GM21390 (cell line): ENCODE measurements around the gene KRT73.

Source experiments
- ATAC-seq: cut with Tn5 transposase; IDR thresholded peaks from one replicate; pipeline ENCODE4 v1.9.1; 2021; ENCODE audit not compliant: unreplicated experiment

The KRT73 gene

DNA sequence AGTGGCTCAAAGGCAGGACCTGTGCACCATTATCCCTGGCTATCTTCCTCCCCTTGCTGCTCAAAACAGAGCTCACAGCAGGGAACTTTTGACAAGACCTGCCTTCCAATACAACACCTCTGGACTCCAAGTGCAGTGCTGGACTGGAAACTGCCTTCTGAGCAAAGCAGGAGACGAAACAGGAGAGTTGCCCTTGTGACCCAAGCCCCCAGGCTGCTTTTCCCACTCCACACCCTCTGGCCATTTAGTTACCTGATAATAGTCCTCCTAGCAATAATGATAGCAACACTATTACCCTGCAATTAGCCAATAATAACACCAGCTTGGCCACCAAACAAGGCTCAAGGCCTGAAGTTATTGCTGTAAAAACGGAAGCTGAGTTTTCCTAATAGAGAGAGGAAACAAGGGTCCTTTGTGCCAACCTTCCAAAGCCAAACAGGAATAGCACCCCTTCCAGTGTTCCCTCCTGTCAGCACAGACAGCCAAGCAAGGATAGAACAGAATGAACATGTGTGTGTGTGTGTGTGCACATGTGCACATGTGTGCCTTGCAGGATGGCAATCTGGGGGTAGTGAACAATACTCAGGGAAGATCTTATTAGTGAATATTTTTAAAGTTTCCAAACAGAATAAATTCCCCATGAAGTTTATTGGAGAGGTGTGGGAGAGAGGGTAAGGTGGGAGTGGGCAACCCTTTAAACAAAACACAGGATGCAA lies 9.2 kb upstream of the KRT73 start:
- no peak for ATAC-seq

- ATAC-seq, result no peak
These were observed 4.0 kb upstream of the KRT73 start for GRCh38 chr12:52622349-52622748.

GRCh38 chr12:52618866-52619265 lies 507 bp upstream of the KRT73 start:
- no peak for ATAC-seq

DNA sequence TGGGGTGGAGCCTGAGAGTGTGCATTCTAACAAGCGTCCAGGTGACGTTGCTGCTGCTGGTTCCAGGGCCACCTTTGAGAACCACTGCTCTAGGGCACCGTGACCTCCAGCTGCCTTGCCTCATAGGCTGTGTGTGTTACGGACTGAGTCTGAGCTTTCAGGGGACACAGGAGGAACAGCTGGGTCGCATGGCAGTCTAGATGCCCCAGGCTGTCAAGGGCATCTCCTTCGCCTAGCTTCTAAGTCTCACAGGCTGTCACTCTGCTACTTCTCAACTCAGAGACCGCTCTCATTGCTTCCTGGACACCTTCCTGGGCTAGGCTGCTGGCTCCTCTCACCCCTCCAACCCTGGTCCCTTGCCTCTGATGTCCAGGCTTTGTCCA lies 965 bp downstream of the KRT73 start:
- no peak for ATAC-seq

GRCh38 chr12:52616680-52617402 lies 1.5 kb downstream of the KRT73 start:
- ATAC-seq, result no peak

DNA sequence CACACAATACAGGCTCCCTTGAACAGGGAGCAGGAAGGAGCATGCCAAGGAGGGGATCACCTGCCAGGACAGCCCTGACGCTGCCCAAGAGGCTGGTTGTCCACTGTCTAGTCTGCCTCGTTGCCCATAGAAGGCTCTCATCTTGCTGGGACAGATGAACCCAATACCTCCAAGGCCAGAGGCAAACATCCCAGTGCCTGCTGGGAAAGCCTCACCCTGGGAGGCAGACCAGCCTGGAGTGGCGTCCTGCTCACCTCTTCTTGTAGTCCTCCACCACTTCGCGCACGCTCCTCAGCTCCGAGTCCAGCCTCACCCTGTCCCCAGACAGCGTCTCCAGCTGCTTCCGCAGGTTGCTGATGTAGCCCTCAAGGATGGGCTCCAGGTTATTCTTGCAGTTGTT lies 2.4 kb downstream of the KRT73 start:
- no peak for ATAC-seq

DNA sequence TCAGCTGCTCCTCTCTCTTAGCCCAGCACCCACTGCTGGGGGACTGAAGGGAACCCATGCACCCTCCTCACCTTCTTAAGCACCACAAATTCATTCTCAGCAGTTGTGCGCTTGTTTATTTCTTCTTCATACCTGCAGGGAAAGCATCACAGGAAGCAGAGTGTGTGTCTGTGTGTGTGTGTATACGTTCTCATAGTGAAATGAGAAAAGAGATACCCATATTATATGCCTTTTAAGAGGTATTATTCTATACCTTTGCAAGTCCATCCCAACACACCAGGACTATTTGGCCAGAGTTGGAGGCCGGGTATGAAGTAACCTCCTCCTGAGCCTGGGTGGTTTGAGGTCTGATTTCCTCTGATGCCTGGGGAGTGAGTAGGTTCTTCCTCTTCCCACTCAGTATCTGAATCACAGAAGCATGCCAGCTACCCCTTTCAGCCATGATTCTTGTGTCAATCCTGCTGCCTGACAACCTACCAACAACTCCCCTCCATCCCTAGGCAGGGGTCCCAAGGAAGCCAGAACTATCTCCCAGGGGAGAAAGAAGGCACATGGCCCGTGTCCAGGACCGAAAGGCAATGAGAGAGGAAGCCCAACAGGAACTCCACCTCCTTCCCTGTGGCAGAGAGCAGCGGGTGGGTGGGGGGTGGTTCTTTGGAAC lies 3.0 kb downstream of the KRT73 start:
- ATAC-seq, result no peak

- no peak for ATAC-seq
These were observed 3.8 kb downstream of the KRT73 start for GRCh38 chr12:52614381-52615207.

DNA sequence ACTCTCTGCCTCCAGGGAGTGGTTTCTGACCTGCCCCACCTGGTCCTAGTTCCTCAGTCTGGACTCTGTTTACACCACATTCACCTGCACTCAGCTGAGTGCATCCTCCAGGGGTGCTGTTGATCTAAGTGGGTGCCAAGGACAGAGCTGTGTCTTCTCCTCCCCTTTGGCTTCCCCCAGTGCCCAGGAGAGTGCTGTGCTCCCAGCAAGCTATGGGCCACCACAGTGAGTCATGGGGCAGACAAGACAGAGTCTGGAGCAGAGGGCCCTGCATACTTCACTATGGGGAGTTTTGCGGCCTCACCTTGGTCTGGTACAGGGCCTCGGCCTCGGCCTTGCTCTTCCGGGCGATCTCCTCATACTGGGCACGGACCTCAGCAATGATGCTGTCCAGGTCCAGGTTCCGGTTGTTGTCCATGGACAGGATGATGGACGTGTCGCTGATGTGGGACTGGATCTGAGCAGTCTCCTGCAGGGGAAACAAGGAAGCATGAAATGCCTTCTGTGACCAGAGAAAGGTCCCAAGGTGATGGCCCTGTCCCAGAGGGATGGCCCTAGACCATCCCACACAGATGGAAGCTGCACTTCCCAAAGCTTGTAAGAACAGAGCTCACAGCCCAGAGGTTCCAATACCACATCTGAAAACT lies 4.9 kb downstream of the KRT73 start:
- ATAC-seq, result no peak

DNA sequence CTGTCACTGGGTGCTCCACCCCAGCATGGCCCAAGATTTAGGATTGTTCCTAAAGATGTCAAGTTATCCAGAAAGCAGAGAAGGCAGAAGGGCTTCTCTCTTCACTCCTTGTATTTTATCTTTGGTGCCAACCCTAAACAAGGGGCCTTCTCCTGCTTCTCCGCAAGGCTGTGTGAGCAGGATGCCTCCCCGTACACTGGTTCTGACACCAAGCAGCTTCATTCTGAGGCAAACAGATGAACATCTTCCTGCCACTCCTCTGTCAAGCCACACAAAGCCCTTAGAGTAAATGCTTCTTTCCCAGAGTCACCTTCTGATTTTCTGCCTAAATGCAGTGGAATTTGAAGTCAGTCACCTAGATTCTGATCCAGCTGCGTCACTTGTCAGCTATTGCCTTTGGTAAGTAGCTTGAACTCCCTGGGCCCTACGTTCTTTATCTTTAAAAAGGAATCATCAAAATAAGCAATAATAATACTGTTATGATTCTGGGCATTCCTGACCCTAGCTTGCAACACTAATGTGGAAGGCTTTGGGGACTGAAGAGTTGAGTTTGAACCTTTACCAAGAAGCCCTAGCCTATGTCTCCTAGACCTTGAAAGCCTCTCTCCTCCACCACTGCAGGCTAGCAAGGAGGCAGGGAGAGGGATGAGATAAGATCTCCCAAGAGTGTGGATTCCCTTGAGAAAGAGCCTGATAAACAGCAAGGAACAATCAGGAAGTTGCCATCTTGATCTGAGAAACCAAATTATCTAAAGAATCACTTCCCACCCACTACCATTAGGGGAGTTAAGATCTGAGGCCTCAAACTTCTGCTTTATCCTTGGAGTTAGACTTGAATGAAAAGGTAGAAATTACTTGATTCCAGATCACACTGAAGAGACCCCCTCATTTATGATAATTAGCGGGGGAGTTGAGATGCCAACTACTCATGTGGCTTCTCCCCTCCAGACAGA lies 5.7 kb downstream of the KRT73 start:
- no peak for ATAC-seq

GRCh38 chr12:52611080-52611468 lies 7.3 kb downstream of the KRT73 start:
- ATAC-seq, result no peak

GRCh38 chr12:52608826-52609630 lies 9.3 kb downstream of the KRT73 start:
- no peak for ATAC-seq

DNA sequence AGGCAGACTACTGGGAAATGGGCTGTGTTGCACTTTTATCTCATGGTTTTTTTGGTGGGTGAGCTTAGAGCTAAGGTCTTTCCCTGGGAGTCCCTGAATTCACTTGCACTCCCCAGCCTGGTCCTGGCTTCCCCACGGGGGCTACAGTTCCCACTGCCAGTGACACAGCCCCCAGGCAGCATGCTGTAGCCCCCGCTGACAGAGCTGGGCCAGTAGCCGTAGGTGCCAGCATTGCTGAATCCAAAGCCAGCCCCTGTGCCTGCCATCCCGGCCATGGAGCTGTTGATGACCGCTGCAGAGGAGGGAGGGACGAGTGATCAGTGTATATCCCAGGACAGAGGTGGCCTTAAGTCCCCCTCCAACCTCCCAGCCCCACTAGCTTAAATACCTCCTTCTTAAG lies 10.2 kb downstream of the KRT73 start:
- ATAC-seq, result no peak

DNA sequence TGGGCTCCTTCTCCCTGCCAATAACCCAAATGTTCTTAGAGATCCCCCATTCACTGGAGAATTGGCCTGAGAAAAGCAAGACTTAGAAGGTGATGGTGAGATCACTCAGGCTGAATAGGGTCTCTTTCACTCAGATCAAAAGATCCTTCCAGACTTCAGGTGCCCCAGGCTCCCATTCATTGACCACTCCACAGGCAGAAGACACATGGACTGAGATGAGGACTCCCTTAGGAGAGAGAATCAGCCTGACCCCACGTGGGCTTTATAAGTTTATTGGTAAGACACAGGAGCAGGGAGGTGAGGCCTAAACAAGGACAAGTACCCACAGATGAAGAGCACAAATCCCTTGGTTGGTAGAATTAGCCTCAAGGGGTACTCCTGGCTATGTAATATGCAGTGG lies 11.0 kb downstream of the KRT73 start:
- no peak for ATAC-seq

- ATAC-seq, result no peak
These were observed 11.7 kb downstream of the KRT73 start for GRCh38 chr12:52606581-52607218.

- no peak for ATAC-seq
These were observed 12.3 kb downstream of the KRT73 start for GRCh38 chr12:52606096-52606495.

GRCh38 chr12:52605542-52605941 lies 12.8 kb downstream of the KRT73 start:
- ATAC-seq, result no peak

GRCh38 chr12:52604859-52605258 lies 13.5 kb downstream of the KRT73 start:
- ATAC-seq, result no peak
